MCF 10A (cell line): ENCODE measurements around the gene COL6A3. TPM values are rescaled to one million over a fixed set of nuclear protein-coding genes. Genes with fewer than 3 reads are reported as not detected.

Experiments
- BruUV-seq: library from RNA; stranded (reverse); fragments of 400-500 nt; replicated peaks from 2 replicates; lab custom pipeline; 2021; lab: Mats Ljungman, UMichigan
- CTCF ChIA-PET: fragments of 300-600 bp; sonication (Branson Sonifier 250); formaldehyde crosslinking; extraction: SDS; loops from one replicate; lab custom pipeline; 2021; ENCODE audit warnings: antibody characterized with exemption, inconsistent platforms; lab: Yijun Ruan, JAX
- POLR2A ChIA-PET: fragments of 300-600, 350-650 bp; sonication (Branson Sonifier 250); formaldehyde crosslinking; extraction: SDS; loops from one replicate; lab custom pipeline; 2020; ENCODE audit warnings: antibody characterized with exemption, inconsistent platforms; lab: Yijun Ruan, JAX
- DNase-seq: peaks from one replicate; pipeline ENCODE4 v3.0.0-alpha.2; 2018; ENCODE audit not compliant: unreplicated experiment
- H3K27ac Mint-ChIP-seq: one replicate; pipeline ENCODE4 v1.8.0; 2022; ENCODE audit warnings: mild to moderate bottlenecking, low read depth, mixed read lengths; ENCODE audit not compliant: unreplicated experiment
- H3K27me3 Mint-ChIP-seq: one replicate; pipeline ENCODE4 v1.8.0; 2022; ENCODE audit warnings: mixed read lengths; ENCODE audit not compliant: insufficient read depth, unreplicated experiment
- H3K36me3 Mint-ChIP-seq: one replicate; pipeline ENCODE4 v1.8.0; 2022; ENCODE audit warnings: mild to moderate bottlenecking, moderate library complexity, mixed read lengths; ENCODE audit not compliant: insufficient read depth, unreplicated experiment
- H3K4me1 Mint-ChIP-seq: one replicate; pipeline ENCODE4 v1.8.0; 2022; ENCODE audit warnings: mixed read lengths; ENCODE audit not compliant: insufficient read depth, unreplicated experiment
- H3K4me3 Mint-ChIP-seq: one replicate; pipeline ENCODE4 v1.8.0; 2022; ENCODE audit warnings: mild to moderate bottlenecking, moderate library complexity, mixed read lengths; ENCODE audit not compliant: unreplicated experiment
- H3K9me3 Mint-ChIP-seq: one replicate; pipeline ENCODE4 v1.8.0; 2022; ENCODE audit warnings: mixed read lengths; ENCODE audit not compliant: unreplicated experiment
- CTCF ChIP-seq: fragments of 200-600 bp; IDR thresholded peaks from one replicate; pipeline ENCODE4 v1.8.0; 2022; ENCODE audit warnings: antibody characterized with exemption, mild to moderate bottlenecking; ENCODE audit not compliant: unreplicated experiment
- intact Hi-C: fragments of 100-400 bp; cut with micrococcal nuclease; formaldehyde crosslinking; loops from 2 replicates; pipeline ENCODE4 v1.14.1; 2022
- total RNA-seq: library from RNA; stranded (reverse); gene quantifications from 2 replicates; pipeline ENCODE4 v1.2.3, GENCODE V29; 2022

The COL6A3 gene
- total RNA-seq, 1 experiment from 2014 or later, result 0.19 TPM

GRCh38 chr2:237450108-237450507 lies 36.1 kb upstream of the COL6A3 start:
- BruUV-seq, result no TSS peak
- POLR2A ChIA-PET, result interaction anchor here (1.2 kb wide), 1 partner anchor 20 kb away, joined by 3 read pairs; no protein-coding TSS in a partner anchor
- no peak overlapping the region for H3K4me3 Mint-ChIP-seq
- no peak for DNase-seq
- intact Hi-C loops, result no loop called here
- no peak overlapping the region for H3K27ac Mint-ChIP-seq
- H3K9me3 Mint-ChIP-seq, result peaks cover 7% of the 10 kb centered on the region
- CTCF ChIA-PET, result interaction anchor here (1.0 to 1.6 kb wide), 2 partner anchors 28 to 1096 kb away, joined by 3 to 4 read pairs; no protein-coding TSS in a partner anchor
- peaks cover 5% of the 10 kb centered on the region for H3K4me1 Mint-ChIP-seq
- H3K27me3 Mint-ChIP-seq, result no peaks in the 10 kb centered on the region
- no peak for TF ChIP-seq CTCF
- H3K36me3 Mint-ChIP-seq, result no peaks in the 10 kb centered on the region

GRCh38 chr2:237449193-237449881 lies 35.4 kb upstream of the COL6A3 start:
- intact Hi-C loops, result no loop called here

GRCh38 chr2:237448626-237449025 lies 34.7 kb upstream of the COL6A3 start:
- intact Hi-C loops, result no loop called here
- H3K36me3 Mint-ChIP-seq, result no peaks in the 10 kb centered on the region
- H3K27ac Mint-ChIP-seq, result no peak overlapping the region
- DNase-seq, result no peak
- POLR2A ChIA-PET, result no interaction called here
- H3K9me3 Mint-ChIP-seq, result peaks cover 5% of the 10 kb centered on the region
- BruUV-seq, result no TSS peak
- no peaks in the 10 kb centered on the region for H3K27me3 Mint-ChIP-seq
- TF ChIP-seq CTCF, result no peak
- no peak overlapping the region for H3K4me3 Mint-ChIP-seq
- CTCF ChIA-PET, result interaction anchor here (1.6 kb wide), 1 partner anchor 27 kb away, joined by 3 read pairs; no protein-coding TSS in a partner anchor
- H3K4me1 Mint-ChIP-seq, result peaks cover 4% of the 10 kb centered on the region

More at GRCh38 chr2:237449193-237449881, 35.4 kb upstream of the COL6A3 start:
- H3K9me3 Mint-ChIP-seq, result peaks cover 7% of the 10 kb centered on the region
- no peak for DNase-seq
- no peaks in the 10 kb centered on the region for H3K36me3 Mint-ChIP-seq
- no peak for TF ChIP-seq CTCF
- no peak overlapping the region for H3K4me3 Mint-ChIP-seq
- no peaks in the 10 kb centered on the region for H3K27me3 Mint-ChIP-seq
- no peak overlapping the region for H3K27ac Mint-ChIP-seq
- ChIA-PET POLR2A (interaction anchor here (0.6 kb wide), 1 partner anchor 315 kb away, joined by 3 read pairs; no protein-coding TSS in a partner anchor), CTCF (interaction anchor here (1.0 to 1.6 kb wide), 2 partner anchors 28 to 1095 kb away, joined by 3 to 4 read pairs; no protein-coding TSS in a partner anchor)
- BruUV-seq, result no TSS peak
- peaks cover 5% of the 10 kb centered on the region for H3K4me1 Mint-ChIP-seq

GRCh38 chr2:237448171-237448570 lies 34.2 kb upstream of the COL6A3 start:
- no peaks in the 10 kb centered on the region for H3K27me3 Mint-ChIP-seq
- ChIA-PET CTCF (interaction anchor here (1.6 kb wide), 1 partner anchor 26 kb away, joined by 3 read pairs; no protein-coding TSS in a partner anchor), POLR2A (interaction anchor here (0.8 kb wide), 1 partner anchor 26 kb away, joined by 3 read pairs; no protein-coding TSS in a partner anchor)
- BruUV-seq, result no TSS peak
- no peak for TF ChIP-seq CTCF
- no peak overlapping the region for H3K27ac Mint-ChIP-seq
- no peaks in the 10 kb centered on the region for H3K36me3 Mint-ChIP-seq
- DNase-seq, result no peak
- H3K4me1 Mint-ChIP-seq, result no peaks in the 10 kb centered on the region
- peaks cover under 1% of the 10 kb centered on the region for H3K9me3 Mint-ChIP-seq
- intact Hi-C loops, result no loop called here
- no peak overlapping the region for H3K4me3 Mint-ChIP-seq
